Ishikawa (cell line): Measurements from ENCODE around the gene MIPOL1.

Experiments
- CEBPB ChIP-seq: IDR thresholded peaks from 2 replicates; pipeline ENCODE4 v1.6.1; 2012
- CREB1 ChIP-seq: IDR thresholded peaks from 2 replicates; pipeline ENCODE4 v1.6.1; 2012; ENCODE audit warnings: low read depth
- EP300 ChIP-seq: IDR thresholded peaks from 2 replicates; pipeline ENCODE4 v1.6.1; 2012; ENCODE audit warnings: borderline replicate concordance
- RAD21 ChIP-seq: IDR thresholded peaks from 2 replicates; pipeline ENCODE4 v1.6.1; 2012; ENCODE audit warnings: low read depth
- TAF1 ChIP-seq: IDR thresholded peaks from 2 replicates; pipeline ENCODE4 v1.6.1; 2012; ENCODE audit warnings: low read depth, mild to moderate bottlenecking
- TEAD4 ChIP-seq: IDR thresholded peaks from 2 replicates; pipeline ENCODE4 v1.6.1; 2012
- YY1 ChIP-seq: IDR thresholded peaks from 2 replicates; pipeline ENCODE4 v1.6.1; 2012; ENCODE audit warnings: low read depth
- ZBTB7A ChIP-seq: IDR thresholded peaks from 2 replicates; pipeline ENCODE4 v1.6.1; 2012; ENCODE audit warnings: low read depth
- TF ChIP-seq, protein P1 (sequence below): IDR thresholded peaks from 2 replicates; pipeline ENCODE4 v1.6.1; 2012

DNA sequence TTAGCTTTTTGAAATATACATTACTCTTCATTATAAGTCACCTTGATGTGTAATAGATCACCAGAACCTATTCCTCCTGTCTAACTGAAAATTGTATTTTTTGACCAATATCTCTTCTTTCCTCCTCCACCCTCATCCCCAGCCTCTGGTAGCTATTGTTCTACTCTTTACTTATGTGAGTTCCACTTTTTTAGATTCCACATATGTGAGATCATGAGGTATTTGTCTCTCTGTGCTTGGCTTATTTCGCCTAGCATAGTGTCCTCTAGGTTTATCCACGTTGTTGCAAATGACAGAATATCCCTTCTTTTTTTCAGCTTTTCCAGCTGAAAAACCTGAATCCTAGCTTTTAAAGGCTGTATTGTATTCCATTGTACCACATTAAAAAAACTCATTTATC, 82.1 kb downstream of the MIPOL1 start:
- TF ChIP-seq RAD21 (no peak), CEBPB (no peak), EP300 (no peak), CREB1 (no peak), ZBTB7A (no peak), TEAD4 (no peak), YY1 (no peak), TAF1 (no peak)
- TF ChIP-seq, protein P1, sequence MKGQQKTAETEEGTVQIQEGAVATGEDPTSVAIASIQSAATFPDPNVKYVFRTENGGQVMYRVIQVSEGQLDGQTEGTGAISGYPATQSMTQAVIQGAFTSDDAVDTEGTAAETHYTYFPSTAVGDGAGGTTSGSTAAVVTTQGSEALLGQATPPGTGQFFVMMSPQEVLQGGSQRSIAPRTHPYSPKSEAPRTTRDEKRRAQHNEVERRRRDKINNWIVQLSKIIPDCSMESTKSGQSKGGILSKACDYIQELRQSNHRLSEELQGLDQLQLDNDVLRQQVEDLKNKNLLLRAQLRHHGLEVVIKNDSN, result no peak
